Measurements from ENCODE around the gene ISL1.

ISL1 gene

GRCh38 chr5:51378061-51378409 is 5.2 kb upstream of the ISL1 start:
- WGBS = under 1% methylated on average over 12 of the region's 12 CpGs
- no peaks in the 10 kb centered on the region for H3K9me3 ChIP-seq (ENCODE audit: insufficient read depth, low read depth, low read length)
- H3K9ac ChIP-seq (ENCODE audit: low read depth, low read length) = no peak overlapping the region
- no peak overlapping the region for H3K27ac ChIP-seq (ENCODE audit: low read depth, low read length)
- H3K4me3 ChIP-seq (ENCODE audit: low read length) = peak overlapping the region; percentile 49
- H3K4me1 ChIP-seq (ENCODE audit: insufficient read depth, low read length) = peaks cover 49% of the 10 kb centered on the region
- peaks cover 99% of the 10 kb centered on the region for H3K27me3 ChIP-seq (ENCODE audit: insufficient read depth, low read length)
- H3K36me3 ChIP-seq (ENCODE audit: insufficient read depth, low read length) = no peaks in the 10 kb centered on the region

- Histone ChIP-seq H3K27ac (ENCODE audit: low read depth, low read length) (peak overlapping the region; percentile 49; the same call in 1 of the 2 replicates), H3K9me3 (ENCODE audit: insufficient read depth, low read depth, low read length) (no peaks in the 10 kb centered on the region), H3K36me3 (ENCODE audit: insufficient read depth, low read length) (no peaks in the 10 kb centered on the region), H3K4me1 (ENCODE audit: insufficient read depth, low read length) (peaks cover 53% of the 10 kb centered on the region), H3K4me3 (ENCODE audit: low read length) (peak overlapping the region; percentile 49), H3K27me3 (ENCODE audit: insufficient read depth, low read length) (peaks cover 99% of the 10 kb centered on the region), H3K9ac (ENCODE audit: low read depth, low read length) (peak overlapping the region; percentile 25; the same call in 1 of the 2 replicates)
- under 1% methylated on average over 37 of the region's 37 CpGs for WGBS
These were observed 4.6 kb upstream of the ISL1 start for GRCh38 chr5:51378448-51379330.

- Histone ChIP-seq H3K9ac (ENCODE audit: low read depth, low read length) (peak overlapping the region; percentile 25; the same call in 1 of the 2 replicates), H3K27ac (ENCODE audit: low read depth, low read length) (peak overlapping the region; percentile 49; the same call in 1 of the 2 replicates), H3K36me3 (ENCODE audit: insufficient read depth, low read length) (no peaks in the 10 kb centered on the region), H3K4me1 (ENCODE audit: insufficient read depth, low read length) (peaks cover 59% of the 10 kb centered on the region), H3K4me3 (ENCODE audit: low read length) (peak overlapping the region; percentile 49), H3K27me3 (ENCODE audit: insufficient read depth, low read length) (peaks cover 99% of the 10 kb centered on the region), H3K9me3 (ENCODE audit: insufficient read depth, low read depth, low read length) (no peaks in the 10 kb centered on the region)
- 0% methylated on average over 4 of the region's 4 CpGs for WGBS
These were observed 3.9 kb upstream of the ISL1 start for GRCh38 chr5:51379331-51379700.

GRCh38 chr5:51380603-51381207 is 2.5 kb upstream of the ISL1 start:
- Histone ChIP-seq H3K9me3 (ENCODE audit: insufficient read depth, low read depth, low read length) (no peaks in the 10 kb centered on the region), H3K36me3 (ENCODE audit: insufficient read depth, low read length) (no peaks in the 10 kb centered on the region), H3K27me3 (ENCODE audit: insufficient read depth, low read length) (peaks cover 99% of the 10 kb centered on the region), H3K4me3 (ENCODE audit: low read length) (no peak overlapping the region), H3K27ac (ENCODE audit: low read depth, low read length) (no peak overlapping the region), H3K4me1 (ENCODE audit: insufficient read depth, low read length) (peaks cover 72% of the 10 kb centered on the region), H3K9ac (ENCODE audit: low read depth, low read length) (no peak overlapping the region)
- 0% methylated on average over 3 of the region's 7 CpGs for WGBS

DNA sequence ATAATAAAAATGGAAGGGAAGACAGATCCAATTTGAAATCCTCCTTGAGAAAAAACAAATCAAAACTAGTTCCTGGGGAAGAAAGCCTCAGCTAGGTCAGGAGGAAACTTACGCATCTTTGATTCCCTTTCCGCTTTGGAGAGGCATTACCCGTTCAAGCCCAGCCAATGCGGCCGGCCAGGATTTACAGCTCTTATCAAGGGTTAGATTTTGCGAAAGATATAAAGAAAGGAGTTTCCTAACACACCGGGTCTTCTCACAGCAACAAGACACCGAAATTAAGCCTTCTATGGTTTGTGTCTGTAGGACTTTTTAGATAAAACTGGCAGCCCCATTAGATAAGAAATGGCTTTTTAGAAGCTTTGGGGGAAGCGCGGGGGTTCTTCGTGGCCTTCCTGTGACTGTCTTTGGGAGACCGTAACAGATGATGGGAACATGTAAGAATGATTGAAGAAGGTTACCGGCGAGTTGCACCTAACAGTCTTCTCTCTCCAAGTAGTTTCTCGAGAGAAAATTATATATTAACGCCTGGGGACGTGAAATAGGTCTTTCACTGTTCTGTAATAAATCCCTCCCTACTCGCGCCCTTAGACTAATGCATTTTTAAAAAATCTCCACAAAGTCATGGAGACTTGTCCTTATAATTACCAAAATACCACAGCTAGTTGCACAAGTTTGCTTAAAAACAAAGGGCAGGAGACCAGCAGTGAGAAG is 1.3 kb upstream of the ISL1 start:
- no peaks in the 10 kb centered on the region for H3K9me3 ChIP-seq (ENCODE audit: insufficient read depth, low read depth, low read length)
- no peak overlapping the region for H3K9ac ChIP-seq (ENCODE audit: low read depth, low read length)
- peaks cover 99% of the 10 kb centered on the region for H3K27me3 ChIP-seq (ENCODE audit: insufficient read depth, low read length)
- peak overlapping the region; percentile 59 for H3K4me3 ChIP-seq (ENCODE audit: low read length)
- no peak overlapping the region for H3K27ac ChIP-seq (ENCODE audit: low read depth, low read length)
- no peaks in the 10 kb centered on the region for H3K36me3 ChIP-seq (ENCODE audit: insufficient read depth, low read length)
- H3K4me1 ChIP-seq (ENCODE audit: insufficient read depth, low read length) = peaks cover 76% of the 10 kb centered on the region
- WGBS = 2% methylated on average over 19 of the region's 19 CpGs

DNA sequence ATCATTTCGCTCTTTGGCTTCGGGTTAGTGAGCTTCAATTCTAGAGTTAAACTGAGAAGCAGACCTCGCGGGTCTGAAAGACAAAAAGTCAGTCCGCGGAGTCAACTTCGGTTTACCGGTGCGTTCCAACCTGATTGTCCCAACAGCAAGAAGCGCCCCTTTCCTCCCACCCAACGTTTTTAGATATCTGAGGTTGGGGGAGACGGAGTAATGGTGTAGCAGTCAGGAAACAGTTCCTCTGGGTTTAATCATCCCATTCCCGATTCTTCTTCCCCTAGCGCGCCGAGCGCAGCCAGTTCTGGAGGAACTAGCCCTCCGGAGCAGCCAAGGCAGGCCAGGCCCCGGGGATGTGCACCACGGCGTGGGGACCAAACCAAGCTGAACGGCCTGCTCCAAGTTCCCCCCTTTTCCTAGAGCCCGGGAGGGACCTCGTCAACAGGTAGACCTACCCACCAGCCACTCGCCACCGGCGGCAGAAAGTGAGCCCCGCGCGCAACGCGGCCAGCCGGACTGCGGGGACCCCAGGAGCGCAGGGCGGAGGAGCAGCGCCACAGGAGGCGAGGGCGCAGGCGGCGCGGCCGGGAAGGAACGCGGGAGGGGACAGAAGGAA is 622 bp upstream of the ISL1 start:
- no peak overlapping the region for H3K27ac ChIP-seq (ENCODE audit: low read depth, low read length)
- WGBS = under 1% methylated on average over 42 of the region's 45 CpGs
- peaks cover 99% of the 10 kb centered on the region for H3K27me3 ChIP-seq (ENCODE audit: insufficient read depth, low read length)
- peaks cover 71% of the 10 kb centered on the region for H3K4me1 ChIP-seq (ENCODE audit: insufficient read depth, low read length)
- no peaks in the 10 kb centered on the region for H3K9me3 ChIP-seq (ENCODE audit: insufficient read depth, low read depth, low read length)
- peak overlapping the region; percentile 59 for H3K4me3 ChIP-seq (ENCODE audit: low read length)
- H3K9ac ChIP-seq (ENCODE audit: low read depth, low read length) = peak overlapping the region; percentile 19; the same call in 1 of the 2 replicates
- no peaks in the 10 kb centered on the region for H3K36me3 ChIP-seq (ENCODE audit: insufficient read depth, low read length)

DNA sequence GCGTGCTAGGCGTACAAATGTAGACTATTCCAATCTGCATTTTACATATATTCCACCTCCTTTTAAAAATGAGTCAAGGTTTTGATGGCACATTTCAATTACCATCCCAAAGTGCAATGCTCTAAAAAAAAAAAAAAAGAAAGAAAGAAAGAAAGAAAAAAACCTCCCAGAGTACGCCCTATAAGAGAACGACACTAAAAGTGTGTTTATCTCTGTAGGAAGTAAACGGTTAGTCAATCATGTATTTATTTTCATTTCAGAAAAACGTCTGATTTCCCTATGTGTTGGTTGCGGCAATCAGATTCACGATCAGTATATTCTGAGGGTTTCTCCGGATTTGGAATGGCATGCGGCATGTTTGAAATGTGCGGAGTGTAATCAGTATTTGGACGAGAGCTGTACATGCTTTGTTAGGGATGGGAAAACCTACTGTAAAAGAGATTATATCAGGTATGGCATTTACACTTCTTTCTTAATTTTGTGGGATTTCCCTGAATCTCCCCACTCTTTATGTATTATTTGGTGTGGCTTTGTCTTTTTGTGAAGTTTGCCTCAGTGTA is 1.1 kb downstream of the ISL1 start:
- Histone ChIP-seq H3K27me3 (ENCODE audit: insufficient read depth, low read length) (peaks cover 99% of the 10 kb centered on the region), H3K4me1 (ENCODE audit: insufficient read depth, low read length) (peaks cover 67% of the 10 kb centered on the region), H3K36me3 (ENCODE audit: insufficient read depth, low read length) (no peaks in the 10 kb centered on the region), H3K9ac (ENCODE audit: low read depth, low read length) (no peak overlapping the region), H3K27ac (ENCODE audit: low read depth, low read length) (no peak overlapping the region), H3K9me3 (ENCODE audit: insufficient read depth, low read depth, low read length) (no peaks in the 10 kb centered on the region), H3K4me3 (ENCODE audit: low read length) (peak overlapping the region; percentile 59)
- 2% methylated on average over 7 of the region's 12 CpGs for WGBS

DNA sequence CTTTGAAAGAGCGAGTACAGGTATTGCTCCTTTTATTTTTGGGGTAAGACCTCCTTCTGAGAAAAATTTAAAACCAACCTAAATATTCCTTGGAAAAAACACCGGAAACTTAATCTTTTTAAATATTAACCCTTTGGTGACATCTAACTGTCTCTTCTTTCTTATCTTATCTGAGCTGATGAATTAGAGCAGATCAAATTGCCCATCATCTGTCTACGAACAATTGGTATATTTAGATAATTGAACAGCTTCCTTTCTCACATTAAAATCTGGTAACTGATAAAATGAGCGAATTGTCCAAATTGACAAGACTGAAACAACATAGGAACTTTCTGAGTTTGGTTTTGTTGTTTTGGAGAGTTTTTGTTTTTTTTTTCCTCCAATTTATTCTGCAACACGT is 2.0 kb downstream of the ISL1 start:
- no peak overlapping the region for H3K4me3 ChIP-seq (ENCODE audit: low read length)
- H3K27me3 ChIP-seq (ENCODE audit: insufficient read depth, low read length) = peaks cover 99% of the 10 kb centered on the region
- no peak overlapping the region for H3K9ac ChIP-seq (ENCODE audit: low read depth, low read length)
- 0% methylated on average over 2 of the region's 5 CpGs for WGBS
- no peaks in the 10 kb centered on the region for H3K36me3 ChIP-seq (ENCODE audit: insufficient read depth, low read length)
- no peak overlapping the region for H3K27ac ChIP-seq (ENCODE audit: low read depth, low read length)
- H3K4me1 ChIP-seq (ENCODE audit: insufficient read depth, low read length) = peaks cover 59% of the 10 kb centered on the region
- H3K9me3 ChIP-seq (ENCODE audit: insufficient read depth, low read depth, low read length) = no peaks in the 10 kb centered on the region

- Histone ChIP-seq H3K9ac (ENCODE audit: low read depth, low read length) (no peak overlapping the region), H3K4me3 (ENCODE audit: low read length) (peak overlapping the region; percentile 52), H3K9me3 (ENCODE audit: insufficient read depth, low read depth, low read length) (no peaks in the 10 kb centered on the region), H3K36me3 (ENCODE audit: insufficient read depth, low read length) (no peaks in the 10 kb centered on the region), H3K4me1 (ENCODE audit: insufficient read depth, low read length) (peaks cover 68% of the 10 kb centered on the region), H3K27me3 (ENCODE audit: insufficient read depth, low read length) (peaks cover 99% of the 10 kb centered on the region), H3K27ac (ENCODE audit: low read depth, low read length) (no peak overlapping the region)
- under 1% methylated on average over 37 of the region's 38 CpGs for WGBS
These were observed 4.0 kb downstream of the ISL1 start for GRCh38 chr5:51386916-51387883.

DNA sequence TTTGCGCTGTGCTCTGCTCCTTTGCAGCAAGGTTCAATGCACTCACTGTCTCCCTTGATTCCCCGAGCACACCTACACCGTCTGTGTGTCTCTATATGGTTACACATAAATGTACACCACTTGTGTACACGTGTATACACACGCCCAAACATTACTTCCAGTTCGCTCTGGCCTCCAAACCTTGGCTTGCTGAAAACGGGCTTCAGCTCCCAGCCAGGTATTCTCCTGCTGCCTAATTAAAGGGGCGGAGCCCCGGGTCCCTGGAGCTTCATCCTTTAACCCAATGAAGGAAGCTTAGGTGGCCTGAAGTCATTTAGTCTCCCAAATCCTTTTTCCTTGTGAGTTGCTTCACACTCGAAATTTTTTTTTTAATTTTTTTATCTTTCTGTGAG is 4.6 kb downstream of the ISL1 start:
- Histone ChIP-seq H3K36me3 (ENCODE audit: insufficient read depth, low read length) (no peaks in the 10 kb centered on the region), H3K9me3 (ENCODE audit: insufficient read depth, low read depth, low read length) (no peaks in the 10 kb centered on the region), H3K9ac (ENCODE audit: low read depth, low read length) (no peak overlapping the region), H3K27ac (ENCODE audit: low read depth, low read length) (no peak overlapping the region), H3K4me3 (ENCODE audit: low read length) (peak overlapping the region; percentile 52), H3K27me3 (ENCODE audit: insufficient read depth, low read length) (peaks cover 99% of the 10 kb centered on the region), H3K4me1 (ENCODE audit: insufficient read depth, low read length) (peaks cover 71% of the 10 kb centered on the region)
- WGBS = 1% methylated on average over 9 of the region's 10 CpGs

Data from HUES64 (cell line).